VCaP (cell line): ENCODE data around the gene STAT5B.
"Not testable (repeated sequence)": the region's sequence is repeated elsewhere in the genome, so short reads cannot be mapped to it uniquely, and the experiment has no call there.

Source experiments
- H3K27ac ChIP-seq: fragments of 450-650 bp; 2 replicates; pipeline ENCODE4 v1.5.1; 2017
- CTCF ChIP-seq: fragments of 450-650 bp; conservative IDR thresholded peaks from 2 replicates; pipeline ENCODE4 v1.5.1; 2017; ENCODE audit warnings: mild to moderate bottlenecking, moderate library complexity

STAT5B gene

DNA sequence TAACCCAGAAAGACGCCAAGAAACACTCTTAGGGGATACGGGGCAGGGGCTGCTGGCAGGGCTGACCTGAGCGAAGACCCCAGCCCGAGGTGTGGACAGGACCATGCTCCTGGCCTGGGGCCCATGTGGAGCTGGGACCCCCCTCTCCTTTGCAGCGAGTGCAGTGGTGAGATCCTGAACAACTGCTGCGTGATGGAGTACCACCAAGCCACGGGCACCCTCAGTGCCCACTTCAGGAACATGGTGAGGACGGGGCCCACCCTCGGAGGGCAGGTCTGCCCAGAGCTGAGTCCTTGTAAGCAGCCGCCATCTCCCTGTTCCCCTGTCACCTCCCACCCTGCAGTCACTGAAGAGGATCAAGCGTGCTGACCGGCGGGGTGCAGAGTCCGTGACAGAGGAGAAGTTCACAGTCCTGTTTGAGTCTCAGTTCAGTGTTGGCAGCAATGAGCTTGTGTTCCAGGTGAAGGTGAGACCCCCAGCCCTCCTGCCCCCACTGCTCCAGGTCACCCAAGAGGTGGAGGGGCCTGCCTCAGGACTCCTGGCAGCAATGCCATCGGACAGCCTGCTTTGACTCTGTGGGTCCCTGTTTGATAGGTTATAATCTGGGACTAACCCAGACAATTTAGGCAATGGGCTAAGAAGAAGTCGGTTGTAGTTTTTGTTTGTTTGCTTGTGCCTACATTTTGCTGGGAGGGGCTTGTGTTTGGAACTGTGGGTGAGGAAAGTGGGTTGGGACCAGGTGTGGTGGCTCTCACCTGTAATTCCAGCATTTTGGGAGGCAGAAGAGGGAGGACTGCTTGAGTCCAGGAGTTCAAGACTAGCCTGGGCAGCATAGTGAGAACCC lies 28.2 kb upstream of the STAT5B start:
- no peak for TF ChIP-seq CTCF

GRCh38 chr17:42303694-42304093 lies 27.5 kb upstream of the STAT5B start:
- no peak for TF ChIP-seq CTCF
- no peak overlapping the region for H3K27ac ChIP-seq

More for the DNA sequence above, 28.2 kb upstream of the STAT5B start:
- H3K27ac ChIP-seq: no peak overlapping the region

DNA sequence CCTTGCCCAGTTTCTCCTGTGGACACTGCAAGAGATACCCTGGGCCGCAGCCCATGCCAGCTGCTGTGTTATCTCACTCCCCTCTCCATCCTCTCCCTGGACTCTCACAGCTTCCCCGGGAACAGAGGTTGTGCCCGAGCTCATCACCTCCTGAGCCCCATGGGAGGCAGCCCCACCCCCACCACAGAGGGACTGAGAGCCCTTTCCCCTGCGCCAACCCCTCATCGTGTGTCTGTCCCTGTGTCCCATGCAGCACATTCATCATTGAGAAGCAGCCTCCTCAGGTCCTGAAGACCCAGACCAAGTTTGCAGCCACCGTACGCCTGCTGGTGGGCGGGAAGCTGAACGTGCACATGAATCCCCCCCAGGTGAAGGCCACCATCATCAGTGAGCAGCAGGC lies 24.8 kb upstream of the STAT5B start:
- H3K27ac ChIP-seq: no peak overlapping the region
- no peak for TF ChIP-seq CTCF

- H3K27ac ChIP-seq: not testable (repeated sequence)
Observed at GRCh38 chr17:42299913-42300312, 23.7 kb upstream of the STAT5B start.

GRCh38 chr17:42299361-42299760 lies 23.2 kb upstream of the STAT5B start:
- not testable (repeated sequence) for H3K27ac ChIP-seq

DNA sequence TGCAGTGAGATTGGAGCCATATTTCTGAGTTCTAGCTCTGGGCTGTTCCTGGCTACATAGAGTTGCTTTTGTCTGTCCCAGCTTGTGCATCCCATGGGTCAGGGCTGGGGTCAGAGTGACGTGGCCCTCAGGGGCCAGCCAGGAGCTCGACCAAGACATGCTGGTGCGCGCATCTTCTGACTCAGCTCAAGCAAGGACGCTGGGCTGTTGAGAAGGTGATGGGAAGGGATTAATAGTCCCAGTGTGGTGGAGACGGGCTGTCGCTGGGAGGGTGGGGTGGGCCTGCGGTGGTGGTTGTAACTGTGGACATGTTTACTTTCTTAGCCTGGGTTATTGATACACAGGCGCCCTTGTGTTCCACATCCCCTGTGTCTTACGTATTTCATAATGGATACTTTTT lies 21.6 kb upstream of the STAT5B start:
- H3K27ac ChIP-seq: not testable (repeated sequence)

GRCh38 chr17:42296012-42296411 lies 19.8 kb upstream of the STAT5B start:
- H3K27ac ChIP-seq: no peak overlapping the region
- TF ChIP-seq CTCF: no peak

- no peak overlapping the region for H3K27ac ChIP-seq
Observed at GRCh38 chr17:42294469-42295398, 18.5 kb upstream of the STAT5B start.

More at GRCh38 chr17:42294469-42295398, 18.5 kb upstream of the STAT5B start:
- TF ChIP-seq CTCF: no peak
